GM13977 (cell line): ENCODE results near the gene CBX7.

Experiments used
- DNase-seq: peaks from one replicate; pipeline ENCODE4 v3.0.0; 2012; ENCODE audit warnings: low spot score
- in situ Hi-C: fragments of 300-500 bp; cut with MboI; formaldehyde crosslinking; loops from one replicate; pipeline ENCODE4 v1.12.0; 2022; ENCODE audit warnings: low sequenced_read_pairs, low pct_unique_long_range_greater_than_20kb, mixed read lengths, inconsistent platforms; ENCODE audit not compliant: unreplicated experiment
- TF ChIP-seq, protein P1 (sequence below): IDR thresholded peaks from 2 replicates; pipeline ENCODE4 v1.5.1; 2012; ENCODE audit warnings: mild to moderate bottlenecking, control low read depth; ENCODE audit not compliant: insufficient read depth; ENCODE audit errors: extremely low read depth, missing control alignments

CBX7 gene

DNA sequence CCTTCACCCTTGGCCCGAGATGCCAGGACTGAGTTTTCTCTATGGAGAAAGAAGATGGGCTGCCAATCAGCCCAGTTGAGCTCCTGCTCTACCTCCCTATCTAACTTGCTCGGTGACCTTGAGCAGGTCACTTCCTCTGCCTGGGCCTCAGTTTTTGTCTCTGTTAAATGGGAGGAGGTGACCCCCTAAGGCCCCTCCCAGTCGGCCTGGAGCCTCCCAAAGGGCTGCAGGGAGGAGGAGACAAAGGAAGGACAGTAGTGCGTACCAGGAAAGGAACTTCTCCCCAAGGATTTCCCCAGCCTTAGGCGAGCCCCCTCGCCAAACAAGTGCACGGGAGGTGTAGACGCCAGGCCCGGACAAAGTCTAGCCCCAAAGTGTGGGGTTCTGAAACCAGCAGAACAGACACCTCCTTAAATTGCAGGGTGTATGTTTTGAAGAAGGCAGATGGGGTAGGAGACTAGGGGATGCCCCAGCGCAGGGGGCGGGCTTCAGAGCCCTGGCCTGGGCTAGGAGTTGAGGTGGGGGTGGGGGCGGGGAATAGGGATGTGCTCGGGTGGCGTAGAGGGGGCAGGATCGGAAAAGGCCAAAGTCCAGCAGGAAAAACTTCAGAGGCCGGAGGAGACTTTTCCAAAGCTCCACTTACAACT, 1.0 kb downstream of the CBX7 start:
- in situ Hi-C loops = no loop called here
- TF ChIP-seq, protein P1, sequence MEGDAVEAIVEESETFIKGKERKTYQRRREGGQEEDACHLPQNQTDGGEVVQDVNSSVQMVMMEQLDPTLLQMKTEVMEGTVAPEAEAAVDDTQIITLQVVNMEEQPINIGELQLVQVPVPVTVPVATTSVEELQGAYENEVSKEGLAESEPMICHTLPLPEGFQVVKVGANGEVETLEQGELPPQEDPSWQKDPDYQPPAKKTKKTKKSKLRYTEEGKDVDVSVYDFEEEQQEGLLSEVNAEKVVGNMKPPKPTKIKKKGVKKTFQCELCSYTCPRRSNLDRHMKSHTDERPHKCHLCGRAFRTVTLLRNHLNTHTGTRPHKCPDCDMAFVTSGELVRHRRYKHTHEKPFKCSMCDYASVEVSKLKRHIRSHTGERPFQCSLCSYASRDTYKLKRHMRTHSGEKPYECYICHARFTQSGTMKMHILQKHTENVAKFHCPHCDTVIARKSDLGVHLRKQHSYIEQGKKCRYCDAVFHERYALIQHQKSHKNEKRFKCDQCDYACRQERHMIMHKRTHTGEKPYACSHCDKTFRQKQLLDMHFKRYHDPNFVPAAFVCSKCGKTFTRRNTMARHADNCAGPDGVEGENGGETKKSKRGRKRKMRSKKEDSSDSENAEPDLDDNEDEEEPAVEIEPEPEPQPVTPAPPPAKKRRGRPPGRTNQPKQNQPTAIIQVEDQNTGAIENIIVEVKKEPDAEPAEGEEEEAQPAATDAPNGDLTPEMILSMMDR = no peak
- no peak for DNase-seq

DNA sequence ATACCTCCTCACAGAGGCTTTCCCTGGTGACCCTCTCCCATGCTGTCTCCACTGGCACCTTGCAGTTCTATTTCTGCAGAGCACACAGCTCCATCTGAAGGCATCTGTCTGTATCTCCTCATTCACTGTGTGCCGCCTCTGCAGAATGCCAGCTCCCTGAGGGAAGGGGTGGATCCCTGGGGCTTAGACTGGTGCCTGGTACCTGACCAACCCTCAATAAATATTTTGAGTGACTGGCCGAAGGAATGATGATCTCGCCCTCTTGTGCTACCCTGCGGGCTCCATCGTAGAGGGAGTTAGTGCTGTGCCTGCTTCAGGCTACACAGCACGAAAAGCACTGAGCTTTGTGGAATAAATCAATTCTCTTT, 1.6 kb downstream of the CBX7 start:
- in situ Hi-C loops = no loop called here
- DNase-seq = no peak
- TF ChIP-seq, protein P1 = no peak

DNA sequence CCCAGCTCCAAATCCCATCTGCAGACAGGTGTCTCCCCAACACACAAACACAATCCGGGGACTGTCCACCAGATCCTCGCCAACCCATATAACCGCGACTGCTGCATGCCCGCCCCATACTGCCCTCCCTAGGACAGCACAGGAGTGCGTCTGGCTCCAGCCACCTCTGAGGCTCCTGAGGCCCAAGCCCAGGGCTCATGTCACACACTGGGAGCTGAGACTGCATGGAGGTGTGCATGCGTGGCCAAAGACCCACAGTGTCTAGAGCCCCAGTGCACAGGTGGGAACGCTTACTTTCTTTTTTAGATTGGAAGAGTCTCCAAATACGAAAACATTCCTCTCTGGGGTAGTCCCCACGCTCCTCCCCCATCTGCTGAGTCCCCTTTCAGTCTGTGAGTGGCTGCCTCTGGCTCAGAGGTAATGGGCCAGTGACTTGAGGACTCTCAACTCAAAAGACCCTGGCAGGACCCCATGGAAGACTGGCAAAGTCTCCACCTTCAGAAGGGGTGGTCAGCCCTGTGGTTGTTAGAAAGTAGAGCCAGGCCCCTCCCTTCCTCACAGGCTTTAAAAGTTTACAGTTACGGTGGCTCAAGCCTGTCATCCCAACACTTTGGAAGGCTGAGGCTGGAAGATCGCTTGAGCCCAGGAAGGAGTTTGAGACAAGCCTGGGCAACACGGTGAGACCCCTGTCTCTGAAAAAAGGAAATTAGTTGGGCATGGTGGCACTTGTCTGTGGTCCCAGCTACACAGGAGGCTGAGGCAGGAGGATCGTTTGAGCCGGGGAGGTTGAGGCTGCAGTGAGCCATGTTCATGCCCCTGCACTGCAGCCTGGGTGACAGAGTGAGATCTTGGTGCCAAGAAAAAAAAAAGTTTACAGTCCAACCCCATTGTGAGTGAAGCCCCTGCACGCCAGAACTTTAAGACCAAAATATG, 2.3 kb downstream of the CBX7 start:
- TF ChIP-seq, protein P1 = no peak
- no peak for DNase-seq
- in situ Hi-C loops = no loop called here

DNA sequence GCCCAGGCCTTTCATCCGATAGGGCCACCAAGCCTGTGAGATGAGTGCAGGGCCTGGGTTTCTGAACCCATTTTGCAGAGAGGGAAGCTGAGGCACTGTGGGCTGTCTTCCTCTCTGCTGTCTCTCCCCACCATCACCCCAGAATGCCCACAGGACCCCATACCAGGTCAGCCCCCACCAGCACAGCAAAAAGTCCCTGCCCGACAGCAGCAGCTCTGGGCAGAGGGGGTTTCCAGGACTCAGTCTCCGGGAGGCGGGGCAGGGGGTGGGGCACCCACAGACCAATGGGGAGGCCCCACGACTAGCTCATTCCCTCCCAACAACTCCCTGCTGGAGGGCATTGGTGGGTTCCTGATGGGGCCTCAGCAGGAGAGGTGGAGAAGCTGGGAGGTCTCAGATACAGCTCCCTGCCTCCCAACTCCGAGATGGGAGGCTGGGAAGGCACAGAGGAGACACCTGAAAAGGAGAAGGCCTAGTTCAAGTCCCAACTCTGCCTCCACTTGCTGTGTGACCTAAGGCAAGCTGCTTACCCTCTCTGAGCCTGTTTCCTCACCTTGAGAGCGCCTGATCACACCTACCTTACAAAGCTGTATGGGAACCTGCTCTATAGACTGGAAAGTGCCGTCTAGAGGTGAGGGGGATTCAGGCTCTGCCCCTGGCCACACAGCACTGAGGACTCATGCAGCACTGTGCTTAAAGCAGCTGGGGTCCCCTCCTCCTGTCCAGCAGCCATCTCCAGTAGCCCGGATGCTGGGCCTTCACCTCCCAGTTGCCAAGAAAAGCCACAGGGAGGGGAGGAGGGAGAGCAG, 3.5 kb downstream of the CBX7 start:
- TF ChIP-seq, protein P1 = no peak
- in situ Hi-C loops = no loop called here
- DNase-seq = peak; percentile 89

DNA sequence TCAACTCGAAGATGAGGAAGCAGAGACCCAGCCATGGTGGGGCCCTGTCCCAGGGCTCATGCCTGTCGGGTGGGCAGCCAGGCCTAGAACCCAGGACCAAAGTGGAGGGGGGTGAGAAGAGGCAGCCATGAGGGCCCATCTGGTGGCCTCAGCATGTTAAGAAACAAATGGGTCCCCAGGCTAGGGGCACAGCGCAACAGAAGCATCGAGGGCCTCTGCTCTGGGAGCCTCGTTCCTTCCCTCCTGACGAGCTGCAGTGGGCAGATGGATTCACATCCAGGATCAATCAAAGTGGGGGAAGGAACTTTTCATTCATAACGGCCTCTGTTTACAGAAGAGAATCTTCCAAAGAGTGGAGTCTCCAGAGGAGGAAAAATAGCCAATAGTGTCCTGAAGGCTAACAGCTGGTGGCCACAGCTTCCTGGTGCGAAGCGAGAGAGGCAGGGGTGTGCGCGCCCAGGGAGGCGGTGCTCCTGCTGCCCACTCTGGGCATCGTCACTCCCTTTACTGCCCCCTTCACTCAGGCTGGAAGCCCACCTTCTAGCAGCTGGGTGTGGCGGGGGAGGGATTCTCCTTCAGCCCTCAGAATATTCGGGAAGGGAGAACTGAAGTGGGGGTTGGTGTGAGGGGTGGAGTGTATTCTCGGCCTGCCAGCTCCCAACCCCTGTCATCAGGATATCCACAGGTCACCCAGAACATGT, 4.3 kb downstream of the CBX7 start:
- in situ Hi-C loops = no loop called here
- TF ChIP-seq, protein P1 = no peak
- DNase-seq = no peak
